SKM-1 treated with dmso at 0.1 percent for 144 hours (cell line): ENCODE results near the gene SMARCB1.

ENCODE experiments used
- DNase-seq: peaks from one replicate; lab custom pipeline; 2025; ENCODE audit not compliant: unreplicated experiment; lab: John Stamatoyannopoulos, UW

The SMARCB1 gene

DNA sequence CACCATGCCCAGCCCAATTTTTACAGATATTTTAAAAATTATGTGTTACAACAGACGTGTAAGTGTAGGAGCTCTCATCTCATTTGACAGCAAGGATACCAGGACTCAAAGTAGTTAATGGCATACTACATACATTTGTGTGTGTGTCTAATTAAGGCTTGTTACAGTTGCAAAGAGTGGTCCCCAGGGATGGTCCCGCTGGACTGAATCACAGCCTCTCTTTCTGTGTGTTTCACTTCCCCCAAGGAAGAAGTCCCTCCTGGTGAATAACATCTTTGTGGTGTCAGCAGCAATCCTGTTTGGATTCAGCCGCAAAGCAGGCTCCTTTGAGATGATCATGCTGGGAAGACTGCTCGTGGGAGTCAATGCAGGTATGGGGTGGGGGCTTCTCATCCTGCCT, 88.1 kb downstream of the SMARCB1 start:
- DNase-seq = no peak

DNA sequence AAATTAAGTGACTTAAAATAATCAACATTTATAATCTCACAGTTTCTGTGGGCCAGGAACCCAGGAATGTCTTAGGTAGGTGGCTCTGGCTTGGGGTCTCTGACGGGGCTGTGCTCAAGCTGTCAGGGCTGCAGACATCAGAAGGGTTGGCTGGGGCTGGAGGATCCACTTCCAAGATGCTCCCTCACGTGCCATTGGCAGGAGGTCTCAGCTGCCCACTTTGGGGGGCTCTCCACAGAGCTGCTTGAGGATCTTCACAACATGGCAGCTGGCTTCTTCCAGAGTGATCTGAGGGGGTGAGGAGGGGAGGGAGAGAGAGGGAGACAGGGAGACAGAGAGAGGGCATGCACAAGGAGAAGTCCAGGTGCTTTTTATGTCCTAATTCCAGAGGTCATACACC, 89.0 kb downstream of the SMARCB1 start:
- DNase-seq = no peak

DNA sequence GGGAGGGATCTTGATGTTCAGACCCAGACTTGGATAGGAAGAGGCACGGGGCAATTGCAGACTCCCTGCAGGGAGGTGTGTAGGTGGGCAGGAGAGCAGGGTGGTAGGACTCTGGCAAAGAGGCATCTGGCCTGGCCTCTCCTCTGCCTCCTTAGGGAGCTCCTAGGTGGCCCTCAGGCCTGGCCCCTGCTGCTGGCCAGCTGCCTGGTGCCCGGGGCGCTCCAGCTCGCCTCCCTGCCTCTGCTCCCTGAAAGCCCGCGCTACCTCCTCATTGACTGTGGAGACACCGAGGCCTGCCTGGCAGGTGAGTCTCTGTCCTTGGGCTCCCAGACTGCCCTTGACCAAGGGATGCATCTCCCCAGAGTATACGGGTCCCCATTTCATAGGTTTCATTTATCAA, 90.8 kb downstream of the SMARCB1 start:
- no peak for DNase-seq

DNA sequence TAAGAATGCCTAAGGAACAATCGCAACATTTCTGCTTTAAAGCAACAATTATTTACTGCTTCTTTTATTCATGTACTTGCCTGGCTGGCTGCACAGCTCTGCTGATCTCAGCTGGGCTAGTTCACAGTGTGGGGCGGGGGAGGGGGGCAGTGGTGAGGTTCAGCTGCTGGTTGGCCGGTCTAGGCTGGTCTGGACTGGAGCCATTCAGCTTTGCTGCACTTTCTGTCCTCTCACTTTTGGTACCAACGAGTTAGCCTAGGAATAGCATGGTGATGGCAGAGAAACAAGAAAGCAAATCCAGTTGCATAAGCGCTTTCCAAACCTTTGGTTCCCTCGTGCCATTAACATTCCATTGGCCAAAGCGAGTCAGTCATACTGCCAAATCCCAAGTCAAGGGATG, 91.5 kb downstream of the SMARCB1 start:
- no peak for DNase-seq

DNA sequence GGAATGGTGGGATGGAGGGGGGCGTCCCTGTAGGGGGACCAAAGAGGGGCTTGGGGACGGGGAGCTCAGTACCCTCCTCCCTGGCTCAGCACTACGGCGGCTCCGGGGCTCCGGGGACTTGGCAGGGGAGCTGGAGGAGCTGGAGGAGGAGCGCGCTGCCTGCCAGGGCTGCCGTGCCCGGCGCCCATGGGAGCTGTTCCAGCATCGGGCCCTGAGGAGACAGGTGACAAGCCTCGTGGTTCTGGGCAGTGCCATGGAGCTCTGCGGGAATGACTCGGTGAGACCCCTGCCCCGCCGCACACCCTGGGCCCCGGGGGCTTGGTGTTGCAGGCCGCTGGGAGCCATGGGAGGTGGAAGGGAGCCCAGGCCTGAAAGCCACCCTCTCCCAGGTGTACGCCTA, 95.6 kb downstream of the SMARCB1 start:
- no peak for DNase-seq

DNA sequence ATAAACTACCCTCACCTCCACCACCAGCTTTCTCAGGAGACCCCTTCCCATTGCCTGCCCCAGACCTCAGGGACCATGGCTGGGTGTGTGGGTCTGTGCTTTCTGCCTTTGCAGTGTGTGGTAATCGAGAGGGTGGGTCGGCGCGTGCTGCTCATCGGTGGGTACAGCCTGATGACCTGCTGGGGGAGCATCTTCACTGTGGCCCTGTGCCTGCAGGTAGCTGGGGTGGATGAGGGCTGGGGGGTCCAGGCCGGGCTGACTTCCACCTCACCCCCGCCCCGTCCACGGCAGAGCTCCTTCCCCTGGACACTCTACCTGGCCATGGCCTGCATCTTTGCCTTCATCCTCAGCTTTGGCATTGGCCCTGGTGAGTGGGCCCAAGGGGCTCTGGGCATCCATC, 96.9 kb downstream of the SMARCB1 start:
- DNase-seq = no peak

DNA sequence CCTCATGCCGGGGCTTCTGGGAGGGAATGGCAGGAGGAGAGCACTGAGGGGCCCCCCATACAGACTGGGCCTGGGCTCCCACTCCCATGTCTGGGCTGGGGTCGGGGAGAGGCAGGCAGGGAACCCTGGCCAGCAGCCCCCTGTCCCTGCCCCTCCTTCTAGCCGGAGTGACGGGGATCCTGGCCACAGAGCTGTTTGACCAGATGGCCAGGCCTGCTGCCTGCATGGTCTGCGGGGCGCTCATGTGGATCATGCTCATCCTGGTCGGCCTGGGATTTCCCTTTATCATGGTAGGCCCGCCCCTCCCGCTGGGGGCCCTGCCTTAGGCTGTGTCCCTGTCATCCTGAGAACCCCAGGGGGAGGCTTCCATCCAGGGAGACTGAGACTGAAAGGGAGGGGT, 97.4 kb downstream of the SMARCB1 start:
- DNase-seq = no peak
